GM18873 (cell line): ENCODE results near the gene SEMA4G.
"Not testable (repeated sequence)": the region's sequence is repeated elsewhere in the genome, so short reads cannot be mapped to it uniquely, and the experiment has no call there.

ENCODE experiments used
- ATAC-seq: cut with Tn5 transposase; IDR thresholded peaks from one replicate; pipeline ENCODE4 v1.9.1; 2021; ENCODE audit warnings: mild to moderate bottlenecking, moderate library complexity, moderate number of reproducible peaks; ENCODE audit not compliant: unreplicated experiment, low FRiP score

SEMA4G gene

GRCh38 chr10:100970914-100971811 is 1.9 kb downstream of the SEMA4G start:
- no peak for ATAC-seq

- no peak for ATAC-seq
Measured at GRCh38 chr10:100972115-100972903, 3.0 kb downstream of the SEMA4G start.

DNA sequence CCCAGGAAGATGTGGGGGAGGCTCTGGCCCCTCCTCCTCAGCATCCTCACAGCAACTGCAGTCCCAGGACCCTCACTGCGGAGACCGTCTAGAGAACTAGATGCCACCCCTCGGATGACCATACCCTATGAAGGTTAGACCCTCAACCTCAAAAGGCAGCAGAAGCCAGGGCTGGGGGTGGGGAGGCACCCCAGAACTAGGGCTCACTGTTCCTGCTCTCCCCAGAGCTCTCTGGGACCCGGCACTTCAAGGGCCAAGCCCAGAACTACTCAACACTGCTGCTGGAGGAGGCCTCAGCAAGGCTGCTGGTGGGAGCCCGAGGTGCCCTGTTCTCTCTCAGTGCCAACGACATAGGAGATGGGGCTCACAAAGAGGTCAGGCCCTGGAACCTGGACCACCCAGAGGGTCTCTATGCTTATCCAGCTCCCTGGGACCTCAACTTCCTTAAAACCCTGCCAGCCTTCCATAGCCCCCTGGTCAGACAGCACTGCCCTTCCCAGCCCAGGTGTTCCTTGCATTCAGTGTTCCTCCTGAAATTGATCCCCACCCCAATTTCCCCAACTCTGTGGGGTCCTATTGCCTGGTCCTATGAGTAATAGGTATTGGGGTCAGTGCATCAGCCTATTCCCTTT is 3.7 kb downstream of the SEMA4G start:
- ATAC-seq, result no peak

DNA sequence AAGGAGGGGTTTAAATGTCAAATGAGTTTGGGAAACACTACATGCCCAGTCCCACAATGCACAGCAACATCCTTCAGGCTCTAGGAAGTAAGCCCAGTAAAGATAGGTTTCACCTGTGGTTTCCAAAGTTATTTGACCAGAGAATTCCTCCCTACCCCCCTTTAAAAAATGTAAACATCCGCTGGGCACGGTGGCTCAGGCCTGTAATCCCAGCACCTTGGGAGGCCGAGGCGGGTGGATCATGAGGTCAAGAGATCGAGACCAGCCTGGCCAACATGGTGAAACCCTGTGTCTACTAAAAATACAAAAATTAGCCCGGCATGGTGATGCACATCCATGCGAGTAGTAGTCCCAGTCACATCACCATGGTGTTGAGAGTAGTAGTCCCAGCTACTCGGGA is 6.1 kb downstream of the SEMA4G start:
- not testable (repeated sequence) for ATAC-seq

DNA sequence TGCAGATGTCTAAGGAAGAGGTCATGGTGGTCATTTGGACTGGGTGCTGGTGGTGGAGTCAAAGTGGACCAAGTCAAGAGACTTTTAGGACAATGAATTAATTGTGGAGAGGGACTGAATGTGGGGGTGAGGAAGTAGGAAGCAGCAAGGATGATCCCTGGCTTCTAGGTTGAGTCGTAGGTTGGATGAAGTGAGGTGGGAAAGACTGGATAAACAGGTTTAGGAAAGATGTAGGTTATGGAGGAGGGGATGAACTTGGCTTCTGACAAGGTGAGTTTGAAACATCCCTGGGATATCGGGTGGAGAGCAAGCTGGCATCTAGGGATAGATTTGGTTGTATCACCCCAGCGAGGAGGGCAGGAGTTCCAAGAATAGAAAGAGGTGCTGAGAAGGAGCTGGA is 7.6 kb downstream of the SEMA4G start:
- no peak for ATAC-seq

DNA sequence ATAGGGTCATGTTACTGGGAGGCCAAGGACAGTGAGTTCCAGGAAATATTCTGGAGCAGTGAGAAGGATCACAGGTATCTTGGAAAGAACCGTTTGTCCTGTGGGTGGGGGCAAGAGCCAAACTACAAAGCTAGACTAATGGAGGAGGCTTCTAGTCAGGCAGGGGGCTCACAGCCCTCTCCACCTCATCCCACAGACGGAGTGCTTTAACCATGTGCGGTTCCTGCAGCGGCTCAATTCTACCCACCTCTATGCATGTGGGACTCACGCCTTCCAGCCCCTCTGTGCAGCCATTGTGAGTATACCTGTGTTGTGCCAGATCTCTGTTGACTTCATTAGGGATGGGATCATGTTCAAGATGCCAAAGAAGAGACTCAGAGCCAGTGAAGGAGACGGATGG is 8.1 kb downstream of the SEMA4G start:
- no peak for ATAC-seq

GRCh38 chr10:100978121-100978900 is 9.0 kb downstream of the SEMA4G start:
- ATAC-seq, result no peak

GRCh38 chr10:100978901-100979195 is 9.5 kb downstream of the SEMA4G start:
- no peak for ATAC-seq

DNA sequence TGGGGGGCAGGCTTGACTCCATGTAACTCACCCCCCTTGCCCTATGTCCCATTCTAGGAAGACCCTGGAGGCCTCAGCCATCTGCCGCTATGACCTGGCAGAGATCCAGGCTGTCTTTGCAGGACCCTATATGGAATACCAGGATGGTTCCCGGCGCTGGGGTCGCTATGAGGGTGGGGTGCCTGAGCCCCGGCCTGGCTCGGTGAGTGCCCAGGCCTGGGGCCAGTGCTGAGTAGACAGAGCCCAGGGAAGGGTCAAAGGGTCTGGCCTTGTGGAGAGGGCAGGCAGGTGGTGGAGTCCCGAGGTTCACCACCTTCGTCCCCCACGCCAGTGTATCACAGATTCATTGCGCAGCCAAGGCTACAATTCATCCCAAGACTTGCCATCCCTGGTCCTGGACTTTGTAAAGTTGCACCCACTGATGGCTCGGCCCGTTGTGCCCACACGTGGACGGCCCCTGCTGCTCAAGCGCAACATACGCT is 10.5 kb downstream of the SEMA4G start:
- no peak for ATAC-seq

DNA sequence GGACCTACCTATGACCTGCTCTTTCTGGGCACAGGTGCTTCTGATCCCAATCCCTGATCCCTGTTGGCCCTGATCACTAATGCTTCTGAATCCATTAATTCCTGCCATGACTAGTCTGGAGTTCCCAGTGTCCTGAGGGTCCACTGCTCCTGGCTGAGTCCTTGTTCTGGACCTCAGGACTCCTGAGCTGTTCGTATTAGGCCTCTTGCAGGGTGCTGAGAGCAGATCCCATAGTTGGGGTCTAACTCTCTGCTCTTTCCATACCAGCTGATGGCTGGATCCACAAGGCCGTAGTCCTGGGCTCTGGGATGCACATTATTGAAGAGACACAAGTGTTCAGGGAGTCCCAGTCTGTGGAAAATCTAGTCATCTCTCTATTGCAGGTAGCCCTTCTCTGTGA is 11.0 kb downstream of the SEMA4G start:
- ATAC-seq, result no peak

DNA sequence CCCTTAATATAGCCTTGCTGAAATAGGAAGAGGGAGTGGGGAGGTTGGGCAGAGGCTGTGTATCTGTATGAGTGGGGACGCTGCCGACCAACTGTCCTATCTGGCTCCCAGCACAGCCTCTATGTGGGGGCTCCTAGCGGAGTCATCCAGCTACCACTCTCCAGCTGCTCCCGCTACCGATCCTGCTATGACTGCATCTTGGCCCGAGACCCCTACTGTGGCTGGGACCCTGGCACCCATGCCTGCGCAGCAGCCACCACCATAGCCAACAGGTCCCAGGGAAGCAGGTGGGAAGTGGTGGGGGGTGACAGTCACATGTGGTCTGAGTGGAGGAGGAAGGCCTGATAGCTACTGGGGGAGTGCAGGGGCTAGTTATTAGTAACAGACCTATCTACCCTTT is 11.4 kb downstream of the SEMA4G start:
- no peak for ATAC-seq

GRCh38 chr10:100981178-100981772 is 12.0 kb downstream of the SEMA4G start:
- ATAC-seq, result no peak

GRCh38 chr10:100982916-100983830 is 13.9 kb downstream of the SEMA4G start:
- no peak for ATAC-seq

DNA sequence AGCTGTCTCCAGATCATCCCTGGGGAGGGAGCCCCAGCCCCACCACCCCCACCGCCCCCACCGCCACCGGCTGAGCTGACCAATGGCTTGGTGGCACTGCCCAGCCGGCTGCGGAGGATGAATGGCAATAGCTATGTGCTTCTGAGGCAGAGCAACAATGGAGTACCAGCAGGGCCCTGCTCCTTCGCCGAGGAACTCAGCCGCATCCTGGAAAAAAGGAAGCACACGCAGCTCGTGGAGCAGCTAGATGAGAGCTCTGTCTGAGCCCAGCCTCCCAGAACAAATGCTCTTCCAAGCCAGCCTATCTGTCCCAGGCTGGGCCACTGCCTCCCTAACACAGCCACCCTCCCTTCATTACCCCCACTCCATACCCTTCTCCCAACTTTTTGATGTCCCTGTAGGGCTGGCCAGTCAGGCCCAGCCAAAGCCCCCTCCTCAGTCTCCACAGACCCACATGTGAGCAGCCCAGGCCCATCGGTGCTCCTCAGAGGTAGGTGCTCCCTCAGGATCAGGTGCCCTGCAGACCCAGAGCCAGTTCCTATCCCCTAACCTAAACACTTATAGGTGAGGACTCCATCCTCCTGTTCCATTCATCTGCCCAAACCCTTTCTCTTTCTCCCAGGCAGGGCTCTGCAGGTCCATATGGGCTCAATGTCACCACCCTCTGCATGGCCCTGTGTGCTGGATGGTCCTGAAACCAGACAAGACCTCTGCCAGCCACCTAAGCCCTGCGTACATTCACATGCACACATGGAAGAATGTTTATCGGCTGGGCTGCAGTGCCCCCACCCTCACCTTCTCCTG is 14.8 kb downstream of the SEMA4G start:
- no peak for ATAC-seq

DNA sequence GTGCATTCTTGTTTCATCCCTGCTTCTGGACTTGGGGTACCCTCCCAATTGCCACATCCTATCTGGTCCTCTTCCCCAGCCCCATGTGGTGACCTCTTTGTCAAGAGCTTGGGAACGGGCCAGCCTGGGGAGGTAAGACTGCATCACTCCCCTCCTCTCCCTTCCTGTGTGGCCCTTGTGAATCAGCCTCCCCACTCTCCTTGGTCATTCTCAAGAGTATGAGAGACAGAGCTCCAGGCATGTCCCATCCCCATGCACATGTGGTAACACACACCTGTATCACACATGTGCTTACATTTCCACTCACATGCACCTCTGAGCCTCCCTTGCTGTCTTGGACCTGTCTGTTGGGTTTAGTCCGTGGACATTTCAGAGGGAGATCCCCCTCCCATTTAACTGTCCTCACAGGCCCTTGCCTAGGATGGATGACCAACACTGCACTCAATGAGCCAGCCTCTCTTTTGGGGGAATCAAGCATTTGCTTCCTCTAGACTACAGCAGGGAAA is 15.4 kb downstream of the SEMA4G start:
- ATAC-seq, result no peak

DNA sequence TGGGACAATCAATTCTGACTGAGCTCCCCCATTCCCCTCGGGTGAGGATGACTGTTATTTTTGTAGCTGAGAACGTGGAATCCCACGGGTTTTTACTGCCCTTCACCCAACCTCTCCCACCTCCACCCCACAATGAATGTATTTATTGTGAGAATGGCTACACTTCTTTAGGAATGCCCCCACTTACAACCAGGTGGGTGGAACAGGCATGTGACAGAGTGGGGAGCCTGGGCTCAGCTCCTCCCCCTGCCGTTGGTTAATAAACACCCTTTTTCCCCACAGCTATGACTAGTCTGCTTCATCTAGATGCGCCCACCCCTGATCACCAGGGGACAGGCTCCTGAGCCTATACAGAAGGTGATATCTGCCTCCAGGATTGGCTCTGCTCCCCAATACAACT is 16.0 kb downstream of the SEMA4G start:
- ATAC-seq, result no peak

GRCh38 chr10:100986623-100986951 is 17.3 kb downstream of the SEMA4G start:
- no peak for ATAC-seq
